Measurements from ENCODE around the gene SHC2. TPM values are rescaled to one million over a fixed set of nuclear protein-coding genes. Genes with fewer than 3 reads are reported as not detected.

The SHC2 gene
- total and polyA plus RNA-seq, 9 of the 15 experiments (the other 6 are each of a cell fraction or from before 2014, with no cell fraction given): 0.14 to 0.36 (median 0.17) TPM; not detected in 5

GRCh38 chr19:506404-507285 lies 45.8 kb upstream of the SHC2 start (continued):
- no peak for TF ChIP-seq AFF4 (CRISPR knock-in tag; IDR thresholded peaks at IDR 0.05)
- no peak for TF ChIP-seq ZZZ3 (IDR thresholded peaks at IDR 0.05)
- peak; percentile 45; the same call in 1 of the 2 replicates for TF ChIP-seq XRCC5 (IDR thresholded peaks at IDR 0.05; ENCODE audit: low read depth, low read length)
- no peak for TF ChIP-seq PPARD (CRISPR knock-in tag; IDR thresholded peaks at IDR 0.05)
- TF ChIP-seq SIN3A (IDR thresholded peaks at IDR 0.05; ENCODE audit: borderline replicate concordance in 2 of 2, control insufficient read depth in 1 of 2, low read depth in 2 of 2, low read length in 2 of 2): no peak
- peak; percentile 72 for TF ChIP-seq SMC3 (conservative IDR thresholded peaks at IDR 0.05; ENCODE audit: insufficient read depth, low read depth, low read length)
- TF ChIP-seq PKNOX1 (IDR thresholded peaks at IDR 0.05): peak; percentile 71
- no peak for TF ChIP-seq OTX1 (CRISPR knock-in tag; IDR thresholded peaks at IDR 0.05)
- TF ChIP-seq ZC3H11A (IDR thresholded peaks at IDR 0.05; ENCODE audit: low read depth, low read length): no peak
- TF ChIP-seq CBFA2T3 (IDR thresholded peaks at IDR 0.05): no peak
- peak; percentile 73 for TF ChIP-seq GATAD2A (IDR thresholded peaks at IDR 0.05)
- peak; percentile 93; the same call in 1 of the 2 replicates for TF ChIP-seq RREB1 (CRISPR knock-in tag; IDR thresholded peaks at IDR 0.05)
- TF ChIP-seq ZNF77 (CRISPR knock-in tag; IDR thresholded peaks at IDR 0.05): no peak
- no peak for TF ChIP-seq DNMT1 (IDR thresholded peaks at IDR 0.05)
- no peak for TF ChIP-seq MAFF (IDR thresholded peaks at IDR 0.05; ENCODE audit: low read length)
- peak; percentile 85 for TF ChIP-seq GATAD2B (IDR thresholded peaks at IDR 0.05; ENCODE audit: borderline replicate concordance)

Measured in K562 (cell line).